ENCODE measurements around the gene GTPBP3.

DNA sequence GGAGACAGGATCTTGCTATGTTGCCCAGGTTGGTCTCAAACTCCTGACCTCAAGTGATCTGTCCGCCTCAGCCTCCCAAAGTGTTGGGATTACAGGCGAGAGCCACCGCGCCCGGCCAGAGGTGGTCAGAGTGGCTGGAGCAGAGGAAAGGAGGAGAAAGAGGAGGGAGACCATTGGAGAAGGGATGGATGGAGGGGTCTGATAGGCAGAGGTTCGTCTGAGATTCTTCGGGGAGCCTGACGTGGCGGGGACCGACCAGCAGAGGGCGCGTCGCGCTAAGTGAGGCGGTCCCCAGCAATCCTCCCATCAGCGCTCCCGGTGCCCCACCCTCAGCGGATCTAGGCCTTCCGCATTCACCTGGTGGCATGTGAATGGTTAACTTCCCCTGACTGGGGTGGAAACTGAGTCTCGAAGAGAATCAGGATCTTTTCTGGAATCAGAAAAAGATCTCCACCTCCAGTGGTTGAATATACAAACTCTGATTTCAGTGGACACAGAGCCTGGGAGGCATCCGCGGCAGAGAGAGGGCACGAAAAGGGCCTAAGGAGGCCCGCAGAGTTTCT lies 8.8 kb downstream of the GTPBP3 start:
- TF ChIP-seq EZH2 (IDR thresholded peaks at IDR 0.05; ENCODE audit: insufficient read depth, poor library complexity, severe bottlenecking) (no peak), EZH2phosphoT487 (IDR thresholded peaks at IDR 0.05; ENCODE audit: insufficient read depth, low read depth) (no peak)

Measured in GM23248 (cell line).